SU-DHL-6 (cell line): ENCODE data around the gene KLK13.

Experiments used
- CTCF ChIP-seq: fragments of 200-600 bp; sonication (generic); IDR thresholded peaks from one replicate; pipeline ENCODE4 v1.5.1; 2017; ENCODE audit warnings: antibody characterized with exemption, mild to moderate bottlenecking, low read length, moderate library complexity; ENCODE audit not compliant: insufficient read depth, poor library complexity, severe bottlenecking
- EZH2phosphoT487 ChIP-seq: fragments of 200-600 bp; sonication (generic), shearing (Covaris generic); conservative IDR thresholded peaks from 2 replicates; pipeline ENCODE4 v1.6.1; 2018; ENCODE audit warnings: mild to moderate bottlenecking, antibody characterized with exemption, low read length, moderate library complexity, mixed read lengths

- no peak for TF ChIP-seq CTCF
- no peak for TF ChIP-seq EZH2phosphoT487
Observed at GRCh38 chr19:51083783-51084182, 18.9 kb upstream of the KLK13 start.
